ENCODE data around the gene PLSCR2.
"Not testable (repeated sequence)": the region's sequence is repeated elsewhere in the genome, so short reads cannot be mapped to it uniquely, and the experiment has no call there.

The PLSCR2 gene

DNA sequence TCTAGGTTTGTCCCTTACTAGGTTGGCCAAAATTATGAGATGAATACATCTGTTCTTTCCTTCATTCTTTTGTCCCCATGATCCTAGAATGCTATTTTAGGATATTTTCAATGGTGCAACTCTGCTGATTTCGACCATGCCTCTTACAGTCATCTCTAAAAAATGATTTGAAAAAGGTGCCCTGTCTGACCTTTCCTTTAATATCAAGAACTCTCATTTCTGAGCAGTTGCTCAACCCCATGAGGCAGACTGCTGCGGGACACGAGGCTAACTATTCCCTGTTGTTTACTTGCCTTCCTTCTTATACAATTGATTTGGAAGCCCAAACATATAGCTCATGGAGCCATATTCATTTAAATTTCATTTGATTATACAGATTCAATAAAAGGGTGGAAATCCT is 14.6 kb downstream of the PLSCR2 start:
- Histone ChIP-seq H3K4me3 (no peak overlapping the region), H3K36me3 (ENCODE audit: insufficient read depth, low read length) (no peaks in the 10 kb centered on the region), H3K27ac (no peak overlapping the region), H3K9me3 (ENCODE audit: low read depth, low read length) (no peaks in the 10 kb centered on the region), H3K9ac (ENCODE audit: insufficient read length) (no peak overlapping the region)
- TF ChIP-seq FOXP2 (optimal IDR thresholded peaks at IDR 0.05; ENCODE audit: control extremely low read depth, extremely low read length, insufficient read depth), result no peak
- DNase-seq (ENCODE audit: low read depth, low spot score), result no peak

DNA sequence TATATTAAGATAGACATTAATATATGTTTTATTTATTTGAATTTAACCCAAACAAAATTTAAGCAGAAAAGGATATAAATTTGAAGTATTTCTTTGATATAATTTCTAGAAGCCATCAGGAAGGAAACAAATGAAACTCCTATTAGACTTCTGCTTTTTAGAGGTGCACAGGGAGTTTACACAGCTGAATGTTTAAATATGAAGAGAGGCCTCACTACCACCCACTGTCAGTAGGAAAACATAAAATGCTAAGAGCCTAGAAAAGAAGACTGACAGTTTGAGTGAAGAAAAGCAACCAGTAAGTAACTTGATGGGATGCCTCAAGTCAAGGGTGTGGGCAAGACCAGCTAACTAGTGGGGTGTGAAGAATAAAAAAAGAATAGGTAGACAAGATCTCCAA is 19.7 kb downstream of the PLSCR2 start:
- no peak for DNase-seq (ENCODE audit: low read depth, low spot score)
- TF ChIP-seq POLR2AphosphoS5 (IDR thresholded peaks at IDR 0.05; ENCODE audit: borderline replicate concordance, low read depth, low read length), result no peak
- TF ChIP-seq EZH2 (IDR thresholded peaks at IDR 0.05), result no peak
- no peak for TF ChIP-seq FOXP2 (optimal IDR thresholded peaks at IDR 0.05; ENCODE audit: control extremely low read depth, extremely low read length, insufficient read depth)
- H3K9ac ChIP-seq (ENCODE audit: insufficient read length), result no peak overlapping the region
- no peak overlapping the region for H3K4me3 ChIP-seq
- H3K36me3 ChIP-seq (ENCODE audit: insufficient read depth, low read length), result no peaks in the 10 kb centered on the region
- H3K27ac ChIP-seq, result no peak overlapping the region
- H3K9me3 ChIP-seq (ENCODE audit: low read depth, low read length), result no peaks in the 10 kb centered on the region

DNA sequence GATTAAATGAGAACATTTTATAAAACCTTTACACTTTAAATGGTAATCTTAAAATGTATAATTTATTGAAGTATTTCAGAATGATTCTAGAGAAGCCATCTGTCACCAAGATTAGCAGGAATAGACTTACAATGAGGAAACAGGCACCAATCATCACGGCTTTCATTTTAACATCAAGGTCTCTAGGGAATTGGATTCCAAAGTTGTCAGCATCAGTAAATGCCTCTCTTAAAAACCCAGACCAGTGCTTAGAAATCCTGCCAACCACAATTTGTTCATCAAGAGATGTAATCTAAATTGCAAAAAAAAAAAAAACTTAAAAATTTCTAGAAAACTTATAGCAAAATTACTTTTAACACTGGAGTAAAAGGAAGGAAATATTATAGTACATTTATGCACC is 20.3 kb downstream of the PLSCR2 start:
- Histone ChIP-seq H3K36me3 (ENCODE audit: insufficient read depth, low read length) (no peaks in the 10 kb centered on the region), H3K9ac (ENCODE audit: insufficient read length) (no peak overlapping the region), H3K9me3 (ENCODE audit: low read depth, low read length) (no peaks in the 10 kb centered on the region), H3K4me3 (no peak overlapping the region), H3K27ac (no peak overlapping the region)
- no peak for DNase-seq (ENCODE audit: low read depth, low spot score)
- TF ChIP-seq FOXP2 (optimal IDR thresholded peaks at IDR 0.05; ENCODE audit: control extremely low read depth, extremely low read length, insufficient read depth), result no peak
- TF ChIP-seq EZH2 (IDR thresholded peaks at IDR 0.05), result no peak
- no peak for TF ChIP-seq POLR2AphosphoS5 (IDR thresholded peaks at IDR 0.05; ENCODE audit: borderline replicate concordance, low read depth, low read length)

DNA sequence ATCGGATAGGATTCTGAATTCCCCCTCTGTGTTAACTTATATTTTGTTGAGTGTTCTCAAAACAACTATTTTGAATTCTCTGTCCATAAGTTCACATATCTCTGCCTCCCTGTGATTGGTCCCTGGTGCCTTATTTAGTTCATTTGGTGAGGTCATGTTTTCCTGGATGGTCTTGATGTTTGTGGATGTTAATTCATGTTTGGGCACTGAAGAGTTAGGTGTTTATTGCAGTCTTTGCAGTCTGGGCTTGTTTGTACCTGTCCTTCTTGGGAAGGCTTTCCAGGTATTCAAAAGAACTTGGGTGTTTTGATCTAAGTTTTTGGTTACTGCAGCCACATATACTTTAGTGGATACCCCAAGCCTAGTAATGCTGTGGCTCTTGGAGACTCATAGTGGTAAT is 23.3 kb downstream of the PLSCR2 start:
- no peak for DNase-seq (ENCODE audit: low read depth, low spot score)
- Histone ChIP-seq H3K36me3 (ENCODE audit: insufficient read depth, low read length) (no peaks in the 10 kb centered on the region), H3K27ac (no peak overlapping the region), H3K4me3 (no peak overlapping the region), H3K9me3 (ENCODE audit: low read depth, low read length) (no peaks in the 10 kb centered on the region), H3K9ac (ENCODE audit: insufficient read length) (no peak overlapping the region)
- TF ChIP-seq POLR2AphosphoS5 (IDR thresholded peaks at IDR 0.05; ENCODE audit: borderline replicate concordance, low read depth, low read length), result no peak

DNA sequence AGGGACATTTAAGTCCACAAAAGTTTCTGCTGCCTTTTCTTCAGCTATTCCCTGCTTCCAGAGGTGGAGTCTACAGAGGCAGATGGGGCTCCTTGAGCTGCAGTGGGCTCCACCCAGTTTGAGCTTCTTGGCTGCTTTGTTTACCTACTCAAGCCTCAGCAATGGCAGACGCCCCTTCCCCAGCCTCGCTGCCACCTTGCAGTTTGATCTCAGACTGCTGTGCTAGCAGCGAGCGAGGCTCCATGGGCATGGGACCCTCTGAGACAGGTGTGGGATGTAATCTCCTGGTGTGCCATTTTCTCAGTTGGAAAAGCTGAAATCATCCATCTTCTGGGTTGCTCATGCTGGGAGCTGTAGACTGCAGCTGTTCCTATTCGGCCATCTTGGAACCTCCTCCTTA is 29.1 kb downstream of the PLSCR2 start:
- not testable (repeated sequence) for H3K36me3 ChIP-seq (ENCODE audit: insufficient read depth, low read length); H3K27ac ChIP-seq; H3K9ac ChIP-seq (ENCODE audit: insufficient read length); H3K4me3 ChIP-seq; H3K9me3 ChIP-seq (ENCODE audit: low read depth, low read length); DNase-seq (ENCODE audit: low read depth, low spot score)

GRCh38 chr3:146432066-146432465 is 37.3 kb downstream of the PLSCR2 start:
- no peak overlapping the region for H3K9ac ChIP-seq (ENCODE audit: insufficient read length)
- no peak overlapping the region for H3K4me3 ChIP-seq
- DNase-seq (ENCODE audit: low read depth, low spot score), result no peak
- no peak overlapping the region for H3K27ac ChIP-seq
- TF ChIP-seq EZH2 (IDR thresholded peaks at IDR 0.05) (no peak), FOXP2 (optimal IDR thresholded peaks at IDR 0.05; ENCODE audit: control extremely low read depth, extremely low read length, insufficient read depth) (no peak), POLR2AphosphoS5 (IDR thresholded peaks at IDR 0.05; ENCODE audit: borderline replicate concordance, low read depth, low read length) (no peak)
- no peaks in the 10 kb centered on the region for H3K9me3 ChIP-seq (ENCODE audit: low read depth, low read length)
- H3K36me3 ChIP-seq (ENCODE audit: insufficient read depth, low read length), result no peaks in the 10 kb centered on the region

DNA sequence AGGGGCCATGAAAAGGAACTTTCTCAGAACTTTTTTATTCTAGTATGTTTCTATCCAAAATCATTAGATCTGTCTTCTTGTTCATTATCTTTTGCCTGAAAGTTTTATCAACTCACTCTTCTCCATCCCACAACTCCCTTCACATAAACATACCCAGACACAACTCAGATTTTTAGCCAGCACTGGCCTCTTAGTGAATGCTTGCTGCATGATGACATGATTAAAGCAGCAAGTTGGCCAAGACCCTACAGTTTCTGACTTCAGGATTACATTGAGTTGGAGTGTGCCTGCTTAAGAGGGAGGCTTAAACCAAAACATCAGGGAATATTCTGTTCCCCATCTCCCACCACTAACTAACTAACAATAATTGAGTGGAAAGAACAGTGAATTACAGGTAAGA is 38.1 kb downstream of the PLSCR2 start:
- TF ChIP-seq POLR2AphosphoS5 (IDR thresholded peaks at IDR 0.05; ENCODE audit: borderline replicate concordance, low read depth, low read length) (no peak), EZH2 (IDR thresholded peaks at IDR 0.05) (no peak), FOXP2 (optimal IDR thresholded peaks at IDR 0.05; ENCODE audit: control extremely low read depth, extremely low read length, insufficient read depth) (no peak)
- H3K9ac ChIP-seq (ENCODE audit: insufficient read length), result no peak overlapping the region
- H3K4me3 ChIP-seq, result no peak overlapping the region
- no peaks in the 10 kb centered on the region for H3K9me3 ChIP-seq (ENCODE audit: low read depth, low read length)
- no peak overlapping the region for H3K27ac ChIP-seq
- DNase-seq (ENCODE audit: low read depth, low spot score), result no peak
- no peaks in the 10 kb centered on the region for H3K36me3 ChIP-seq (ENCODE audit: insufficient read depth, low read length)

- TF ChIP-seq POLR2AphosphoS5 (IDR thresholded peaks at IDR 0.05; ENCODE audit: borderline replicate concordance, low read depth, low read length) (no peak), FOXP2 (optimal IDR thresholded peaks at IDR 0.05; ENCODE audit: control extremely low read depth, extremely low read length, insufficient read depth) (no peak), EZH2 (IDR thresholded peaks at IDR 0.05) (no peak)
These were observed 44.0 kb downstream of the PLSCR2 start for GRCh38 chr3:146425341-146425740.

DNA sequence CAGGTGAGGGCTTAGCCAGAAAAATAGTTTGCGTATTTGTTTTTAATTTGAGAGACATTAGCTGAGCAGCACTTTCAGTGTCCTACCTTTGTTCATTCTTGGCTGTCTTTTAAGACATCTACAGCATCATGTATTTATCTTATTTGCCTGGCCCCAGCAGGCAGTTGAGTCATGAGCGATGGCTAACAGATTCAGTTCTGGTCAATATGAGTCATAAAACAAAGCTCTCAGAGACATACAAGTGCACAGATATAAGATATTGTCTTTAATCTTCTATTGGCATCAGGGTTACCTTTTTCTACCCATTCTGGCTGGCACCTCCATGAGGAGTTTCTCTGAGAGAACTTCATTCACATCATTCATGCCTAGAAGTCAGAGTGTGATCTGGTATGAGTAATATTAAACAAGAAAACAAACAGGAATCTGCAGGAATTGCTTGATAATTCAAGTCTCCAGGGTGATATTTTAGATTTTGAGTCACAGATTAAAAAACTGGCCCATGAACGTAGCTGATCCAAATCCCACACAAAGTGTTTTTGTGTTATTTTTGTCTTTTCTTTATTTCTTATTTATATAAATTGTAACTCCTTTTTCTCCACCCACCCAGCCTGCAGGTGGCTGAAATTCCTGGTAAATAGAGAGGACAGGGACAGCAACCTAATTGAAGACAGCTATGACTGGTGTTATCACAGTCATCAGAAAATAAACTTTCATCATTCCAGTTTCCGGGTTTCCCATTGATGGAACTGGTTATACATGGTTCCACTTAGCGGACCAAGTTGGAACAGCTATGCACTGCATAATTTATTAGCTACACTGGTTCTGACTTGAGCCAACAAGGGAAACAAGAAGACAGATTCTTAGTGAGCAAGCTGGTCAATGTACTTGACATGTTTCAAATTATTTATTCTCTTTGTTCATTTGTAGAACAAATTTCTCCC is 47.3 kb downstream of the PLSCR2 start:
- no peak overlapping the region for H3K9ac ChIP-seq (ENCODE audit: insufficient read length)
- no peaks in the 10 kb centered on the region for H3K9me3 ChIP-seq (ENCODE audit: low read depth, low read length)
- no peaks in the 10 kb centered on the region for H3K36me3 ChIP-seq (ENCODE audit: insufficient read depth, low read length)
- no peak overlapping the region for H3K27ac ChIP-seq
- no peak for DNase-seq (ENCODE audit: low read depth, low spot score)
- H3K4me3 ChIP-seq, result no peak overlapping the region
- TF ChIP-seq POLR2AphosphoS5 (IDR thresholded peaks at IDR 0.05; ENCODE audit: borderline replicate concordance, low read depth, low read length) (no peak), EZH2 (IDR thresholded peaks at IDR 0.05) (no peak), FOXP2 (optimal IDR thresholded peaks at IDR 0.05; ENCODE audit: control extremely low read depth, extremely low read length, insufficient read depth) (no peak)

More at GRCh38 chr3:146425341-146425740, 44.0 kb downstream of the PLSCR2 start:
- no peaks in the 10 kb centered on the region for H3K36me3 ChIP-seq (ENCODE audit: insufficient read depth, low read length)
- no peak overlapping the region for H3K4me3 ChIP-seq
- H3K9ac ChIP-seq (ENCODE audit: insufficient read length), result no peak overlapping the region
- H3K9me3 ChIP-seq (ENCODE audit: low read depth, low read length), result no peaks in the 10 kb centered on the region
- DNase-seq (ENCODE audit: low read depth, low spot score), result no peak
- H3K27ac ChIP-seq, result no peak overlapping the region
